ENCODE data around the gene TIE1.

The TIE1 gene

DNA sequence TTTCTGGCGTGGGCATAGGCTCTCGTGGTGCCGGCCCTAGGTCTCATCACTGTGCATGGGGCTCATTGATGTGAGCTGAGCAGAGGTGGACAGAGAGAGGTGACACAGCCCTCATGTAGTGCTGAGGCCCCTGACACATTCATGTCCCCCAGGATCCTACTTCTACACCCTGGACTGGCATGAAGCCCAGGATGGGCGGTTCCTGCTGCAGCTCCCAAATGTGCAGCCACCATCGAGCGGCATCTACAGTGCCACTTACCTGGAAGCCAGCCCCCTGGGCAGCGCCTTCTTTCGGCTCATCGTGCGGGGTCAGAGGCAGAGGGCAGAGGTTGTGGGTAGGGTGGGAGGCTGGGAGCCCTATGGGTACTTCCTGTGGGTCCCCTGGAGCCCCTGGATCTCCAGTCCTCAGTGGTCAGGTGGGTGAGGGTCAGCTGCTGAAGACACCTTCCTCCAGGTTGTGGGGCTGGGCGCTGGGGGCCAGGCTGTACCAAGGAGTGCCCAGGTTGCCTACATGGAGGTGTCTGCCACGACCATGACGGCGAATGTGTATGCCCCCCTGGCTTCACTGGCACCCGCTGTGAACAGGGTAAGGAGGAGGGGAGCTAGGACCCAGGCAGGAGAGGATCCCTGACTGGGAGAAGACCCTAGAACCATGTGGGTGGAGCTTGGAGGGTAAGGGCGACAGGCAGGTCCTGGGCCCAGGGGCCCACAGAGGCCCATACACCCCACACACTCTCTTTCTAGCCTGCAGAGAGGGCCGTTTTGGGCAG lies 6.1 kb downstream of the TIE1 start:
- Histone ChIP-seq H3K27ac (ENCODE audit: low read depth, low read length, severe bottlenecking) (no peak overlapping the region), H3K4me3 (ENCODE audit: extremely low read depth, insufficient read depth, low read length, poor library complexity, severe bottlenecking) (no peak overlapping the region), H3K36me3 (ENCODE audit: control insufficient read depth, insufficient read depth, low read length) (peaks cover 4% of the 10 kb centered on the region), H3K4me1 (ENCODE audit: control insufficient read depth, insufficient read depth, low read length, poor library complexity, severe bottlenecking) (no peaks in the 10 kb centered on the region), H3K9me3 (ENCODE audit: control insufficient read depth, low read length) (no peaks in the 10 kb centered on the region)
- WGBS, 2 experiments (ENCODE audit: insufficient coverage in 2 of 2): 94% methylated on average over 14 to 16 of the region's 17 CpGs

- Histone ChIP-seq H3K27ac (ENCODE audit: low read depth, low read length, severe bottlenecking) (no peak overlapping the region), H3K4me3 (ENCODE audit: extremely low read depth, insufficient read depth, low read length, poor library complexity, severe bottlenecking) (no peak overlapping the region), H3K9me3 (ENCODE audit: control insufficient read depth, low read length) (no peaks in the 10 kb centered on the region), H3K36me3 (ENCODE audit: control insufficient read depth, insufficient read depth, low read length) (peaks cover 4% of the 10 kb centered on the region), H3K4me1 (ENCODE audit: control insufficient read depth, insufficient read depth, low read length, poor library complexity, severe bottlenecking) (no peaks in the 10 kb centered on the region)
- 95 to 97% methylated on average over 9 of the region's 9 CpGs for WGBS, 2 experiments (ENCODE audit: insufficient coverage in 2 of 2)
Measured at GRCh38 chr1:43307458-43308158, 6.8 kb downstream of the TIE1 start.

DNA sequence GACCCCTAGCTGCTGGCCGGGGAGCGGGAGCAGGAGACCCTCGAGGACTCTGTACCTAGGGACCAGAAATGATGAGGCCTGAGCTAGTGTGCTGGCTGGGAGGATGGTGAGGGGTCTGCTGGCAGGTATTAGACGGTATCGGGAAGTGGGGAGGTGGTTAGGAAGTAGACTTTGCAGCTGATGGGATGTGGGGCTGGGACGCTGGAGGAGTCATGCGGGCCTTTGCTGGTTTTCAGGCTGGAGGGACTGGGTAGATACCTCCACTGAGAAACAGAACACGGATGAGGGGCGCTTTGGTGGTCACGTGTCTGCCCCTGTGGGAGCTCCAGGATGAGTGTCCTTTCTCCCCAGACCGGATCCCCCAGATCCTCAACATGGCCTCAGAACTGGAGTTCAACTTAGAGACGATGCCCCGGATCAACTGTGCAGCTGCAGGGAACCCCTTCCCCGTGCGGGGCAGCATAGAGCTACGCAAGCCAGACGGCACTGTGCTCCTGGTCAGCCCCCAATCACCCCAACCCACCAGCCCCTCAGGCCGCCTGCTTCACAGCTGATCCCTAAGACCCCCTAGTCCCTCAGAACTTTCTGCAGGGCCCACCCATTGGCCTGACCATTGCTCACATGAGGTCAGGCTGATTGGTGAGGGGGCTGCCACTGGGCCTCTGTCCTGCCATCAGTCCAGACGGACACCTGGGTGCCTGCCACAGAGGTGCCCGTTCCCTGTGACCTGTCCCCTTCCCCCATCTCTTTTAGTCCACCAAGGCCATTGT lies 8.0 kb downstream of the TIE1 start:
- no peak overlapping the region for H3K27ac ChIP-seq (ENCODE audit: low read depth, low read length, severe bottlenecking)
- H3K36me3 ChIP-seq (ENCODE audit: control insufficient read depth, insufficient read depth, low read length): peaks cover 9% of the 10 kb centered on the region
- H3K4me3 ChIP-seq (ENCODE audit: extremely low read depth, insufficient read depth, low read length, poor library complexity, severe bottlenecking): no peak overlapping the region
- H3K9me3 ChIP-seq (ENCODE audit: control insufficient read depth, low read length): no peaks in the 10 kb centered on the region
- WGBS, 2 experiments (ENCODE audit: insufficient coverage in 2 of 2): 93 to 95% methylated on average over 18 to 20 of the region's 20 CpGs
- H3K4me1 ChIP-seq (ENCODE audit: control insufficient read depth, insufficient read depth, low read length, poor library complexity, severe bottlenecking): no peaks in the 10 kb centered on the region

- Histone ChIP-seq H3K9me3 (ENCODE audit: control insufficient read depth, low read length) (no peaks in the 10 kb centered on the region), H3K27ac (ENCODE audit: low read depth, low read length, severe bottlenecking) (no peak overlapping the region), H3K4me3 (ENCODE audit: extremely low read depth, insufficient read depth, low read length, poor library complexity, severe bottlenecking) (no peak overlapping the region), H3K4me1 (ENCODE audit: control insufficient read depth, insufficient read depth, low read length, poor library complexity, severe bottlenecking) (no peaks in the 10 kb centered on the region), H3K36me3 (ENCODE audit: control insufficient read depth, insufficient read depth, low read length) (peaks cover 9% of the 10 kb centered on the region)
- WGBS, 2 experiments (ENCODE audit: insufficient coverage in 2 of 2): 97% methylated on average over 13 of the region's 13 CpGs
Measured at GRCh38 chr1:43309405-43310025, 8.7 kb downstream of the TIE1 start.

- peaks cover 9% of the 10 kb centered on the region for H3K36me3 ChIP-seq (ENCODE audit: control insufficient read depth, insufficient read depth, low read length)
- H3K4me3 ChIP-seq (ENCODE audit: extremely low read depth, insufficient read depth, low read length, poor library complexity, severe bottlenecking): no peak overlapping the region
- H3K4me1 ChIP-seq (ENCODE audit: control insufficient read depth, insufficient read depth, low read length, poor library complexity, severe bottlenecking): no peaks in the 10 kb centered on the region
- WGBS, 2 experiments (ENCODE audit: insufficient coverage in 2 of 2): 95 to 96% methylated on average over 6 to 9 of the region's 9 CpGs
- H3K9me3 ChIP-seq (ENCODE audit: control insufficient read depth, low read length): no peaks in the 10 kb centered on the region
- no peak overlapping the region for H3K27ac ChIP-seq (ENCODE audit: low read depth, low read length, severe bottlenecking)
Measured at GRCh38 chr1:43311521-43311920, 10.7 kb downstream of the TIE1 start.

GRCh38 chr1:43312212-43312623 lies 11.4 kb downstream of the TIE1 start:
- no peaks in the 10 kb centered on the region for H3K4me1 ChIP-seq (ENCODE audit: control insufficient read depth, insufficient read depth, low read length, poor library complexity, severe bottlenecking)
- no peak overlapping the region for H3K27ac ChIP-seq (ENCODE audit: low read depth, low read length, severe bottlenecking)
- H3K9me3 ChIP-seq (ENCODE audit: control insufficient read depth, low read length): no peaks in the 10 kb centered on the region
- 91 to 97% methylated on average over 17 to 19 of the region's 19 CpGs for WGBS, 2 experiments (ENCODE audit: insufficient coverage in 2 of 2)
- H3K36me3 ChIP-seq (ENCODE audit: control insufficient read depth, insufficient read depth, low read length): peaks cover 9% of the 10 kb centered on the region
- H3K4me3 ChIP-seq (ENCODE audit: extremely low read depth, insufficient read depth, low read length, poor library complexity, severe bottlenecking): no peak overlapping the region

- H3K4me1 ChIP-seq (ENCODE audit: control insufficient read depth, insufficient read depth, low read length, poor library complexity, severe bottlenecking): no peaks in the 10 kb centered on the region
- 96 to 98% methylated on average over 22 to 23 of the region's 24 CpGs for WGBS, 2 experiments (ENCODE audit: insufficient coverage in 2 of 2)
- H3K9me3 ChIP-seq (ENCODE audit: control insufficient read depth, low read length): no peaks in the 10 kb centered on the region
- peaks cover 9% of the 10 kb centered on the region for H3K36me3 ChIP-seq (ENCODE audit: control insufficient read depth, insufficient read depth, low read length)
- H3K27ac ChIP-seq (ENCODE audit: low read depth, low read length, severe bottlenecking): no peak overlapping the region
- no peak overlapping the region for H3K4me3 ChIP-seq (ENCODE audit: extremely low read depth, insufficient read depth, low read length, poor library complexity, severe bottlenecking)
Measured at GRCh38 chr1:43312663-43313515, 12.1 kb downstream of the TIE1 start.

DNA sequence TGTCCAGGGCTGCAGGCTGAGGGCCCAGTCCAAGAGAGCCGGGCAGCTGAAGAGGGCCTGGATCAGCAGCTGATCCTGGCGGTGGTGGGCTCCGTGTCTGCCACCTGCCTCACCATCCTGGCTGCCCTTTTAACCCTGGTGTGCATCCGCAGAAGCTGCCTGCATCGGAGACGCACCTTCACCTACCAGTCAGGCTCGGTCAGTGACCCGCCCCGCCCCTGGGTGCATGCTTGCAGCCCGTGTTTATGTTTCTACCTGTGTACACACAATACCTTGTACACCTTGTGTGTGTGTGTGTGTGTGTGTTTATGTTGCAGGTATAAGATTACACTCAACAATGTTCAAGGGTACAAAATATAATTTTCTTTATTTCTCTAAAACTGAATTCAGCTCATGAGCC lies 13.0 kb downstream of the TIE1 start:
- Histone ChIP-seq H3K27ac (ENCODE audit: low read depth, low read length, severe bottlenecking) (no peak overlapping the region), H3K9me3 (ENCODE audit: control insufficient read depth, low read length) (no peaks in the 10 kb centered on the region), H3K4me1 (ENCODE audit: control insufficient read depth, insufficient read depth, low read length, poor library complexity, severe bottlenecking) (no peaks in the 10 kb centered on the region), H3K36me3 (ENCODE audit: control insufficient read depth, insufficient read depth, low read length) (peaks cover 9% of the 10 kb centered on the region), H3K4me3 (ENCODE audit: extremely low read depth, insufficient read depth, low read length, poor library complexity, severe bottlenecking) (no peak overlapping the region)
- WGBS, 2 experiments (ENCODE audit: insufficient coverage in 2 of 2): 89 to 95% methylated on average over 4 to 5 of the region's 10 CpGs

- no peak overlapping the region for H3K27ac ChIP-seq (ENCODE audit: low read depth, low read length, severe bottlenecking)
- H3K36me3 ChIP-seq (ENCODE audit: control insufficient read depth, insufficient read depth, low read length): peaks cover 9% of the 10 kb centered on the region
- no peaks in the 10 kb centered on the region for H3K4me1 ChIP-seq (ENCODE audit: control insufficient read depth, insufficient read depth, low read length, poor library complexity, severe bottlenecking)
- H3K4me3 ChIP-seq (ENCODE audit: extremely low read depth, insufficient read depth, low read length, poor library complexity, severe bottlenecking): no peak overlapping the region
- WGBS, 2 experiments (ENCODE audit: insufficient coverage in 2 of 2): 100% methylated on average over 1 to 4 of the region's 5 CpGs
- no peaks in the 10 kb centered on the region for H3K9me3 ChIP-seq (ENCODE audit: control insufficient read depth, low read length)
Measured at GRCh38 chr1:43314233-43314632, 13.5 kb downstream of the TIE1 start.

DNA sequence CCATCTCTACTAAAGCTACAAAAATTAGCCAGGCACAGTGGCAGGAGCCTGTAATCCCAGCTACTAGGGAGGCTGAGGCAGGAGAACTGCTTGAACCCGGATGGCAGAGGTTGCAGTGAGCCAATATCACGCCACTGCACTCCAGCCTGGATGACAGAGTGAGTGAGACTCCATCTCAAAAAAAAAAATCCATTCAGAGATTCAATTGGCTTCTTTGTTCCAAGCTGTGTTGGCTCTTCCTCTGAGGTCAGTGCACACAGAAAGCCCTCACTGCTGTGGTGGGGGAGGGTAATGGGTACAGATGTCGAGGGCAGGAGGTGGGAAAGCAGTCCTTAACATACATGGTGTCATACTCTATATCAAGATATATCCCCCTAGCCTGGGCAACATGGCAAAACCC lies 14.7 kb downstream of the TIE1 start:
- no peak overlapping the region for H3K4me3 ChIP-seq (ENCODE audit: extremely low read depth, insufficient read depth, low read length, poor library complexity, severe bottlenecking)
- no peaks in the 10 kb centered on the region for H3K9me3 ChIP-seq (ENCODE audit: control insufficient read depth, low read length)
- H3K36me3 ChIP-seq (ENCODE audit: control insufficient read depth, insufficient read depth, low read length): peaks cover 9% of the 10 kb centered on the region
- WGBS, 2 experiments (ENCODE audit: insufficient coverage in 2 of 2): 94 to 100% methylated on average over 2 of the region's 3 CpGs
- no peak overlapping the region for H3K27ac ChIP-seq (ENCODE audit: low read depth, low read length, severe bottlenecking)
- no peaks in the 10 kb centered on the region for H3K4me1 ChIP-seq (ENCODE audit: control insufficient read depth, insufficient read depth, low read length, poor library complexity, severe bottlenecking)

Data from mesodermal cell (in vitro differentiated cells).